Cardiac fibroblast (primary cell): Measurements from ENCODE around the gene KCNT1.
A peak's percentile ranks its signal among the peaks of the same experiment; 100 is the strongest.

Experiments used
- DNase-seq, 2 donors: peaks; one replicate each; pipeline versions ENCODE4 v3.0.0 to v3.0.0-alpha.2; 2010; ENCODE audit warnings: low read depth in 2 of 2
- H3K4me3 ChIP-seq, 2 donors: replicated peaks in 1 of 2; 1 replicate in 1 of 2; 2 replicates in 1 of 2; pipeline ENCODE4 v1.5.1; 2011; ENCODE audit warnings: low read depth in 2 of 2, low read length in 2 of 2, mild to moderate bottlenecking in 2 of 2, moderate library complexity in 1 of 2
- CTCF ChIP-seq: IDR thresholded peaks from one replicate; pipeline ENCODE4 v1.5.1; 2011; ENCODE audit warnings: low read depth, mild to moderate bottlenecking, low read length, inconsistent platforms

The KCNT1 gene

GRCh38 chr9:135793221-135794056 lies 91.5 kb downstream of the KCNT1 start:
- H3K4me3 ChIP-seq = no peak overlapping the region
- no peak for DNase-seq
- TF ChIP-seq CTCF = no peak

GRCh38 chr9:135794057-135794335 lies 92.0 kb downstream of the KCNT1 start:
- DNase-seq = no peak
- H3K4me3 ChIP-seq = no peak overlapping the region
- TF ChIP-seq CTCF = no peak

GRCh38 chr9:135794361-135794885 lies 92.4 kb downstream of the KCNT1 start:
- no peak for TF ChIP-seq CTCF
- DNase-seq = no peak
- H3K4me3 ChIP-seq = no peak overlapping the region

GRCh38 chr9:135795391-135795790 lies 93.4 kb downstream of the KCNT1 start:
- no peak overlapping the region for H3K4me3 ChIP-seq
- no peak for DNase-seq
- TF ChIP-seq CTCF = no peak

- TF ChIP-seq CTCF = no peak
- no peak for DNase-seq
- H3K4me3 ChIP-seq = no peak overlapping the region
Observed at GRCh38 chr9:135796784-135797485, 95.0 kb downstream of the KCNT1 start.

GRCh38 chr9:135797507-135798262 lies 95.7 kb downstream of the KCNT1 start:
- H3K4me3 ChIP-seq = no peak overlapping the region
- TF ChIP-seq CTCF = peak; percentile 89
- DNase-seq = peak; percentile 61 to 65
